Lung (tissue), 12 donors: Measurements from ENCODE around the gene ALPL. TPM values are rescaled to one million over a fixed set of nuclear protein-coding genes. Genes with fewer than 3 reads are reported as not detected.

ENCODE experiments used
- ATAC-seq: fragments of 200-7000 bp; cut with Tn5 transposase; one replicate; pipeline ENCODE4 v1.9.1; 2020; ENCODE audit warnings: moderate number of reproducible peaks; ENCODE audit not compliant: insufficient read depth, low FRiP score
- DNase-seq, 3 donors: peaks; one replicate each; pipeline ENCODE4 v3.0.0-alpha.2; 2013 to 2017
- H3K27ac ChIP-seq, 2 donors: one replicate each; pipeline ENCODE4 v1.5.1; 2013; ENCODE audit warnings: mild to moderate bottlenecking in 2 of 2, moderate library complexity in 2 of 2, control low read depth in 1 of 2, inconsistent platforms in 1 of 2, low read depth in 1 of 2, low read length in 1 of 2
- H3K27me3 ChIP-seq, 3 donors: one replicate each; pipeline ENCODE4 v1.5.1; 2013; ENCODE audit warnings: low read length in 2 of 3; ENCODE audit not compliant: control insufficient read depth in 3 of 3, insufficient read depth in 3 of 3
- H3K36me3 ChIP-seq, 4 donors: one replicate each; pipeline ENCODE4 v1.5.1; 2013; ENCODE audit warnings: low read length in 4 of 4, mild to moderate bottlenecking in 1 of 4, moderate library complexity in 1 of 4; ENCODE audit not compliant: control insufficient read depth in 4 of 4, insufficient read depth in 4 of 4
- H3K4me1 ChIP-seq, 5 donors: one replicate each; pipeline ENCODE4 v1.5.1; 2013; ENCODE audit warnings: low read length in 5 of 5, mild to moderate bottlenecking in 2 of 5, moderate library complexity in 1 of 5; ENCODE audit not compliant: control insufficient read depth in 5 of 5, insufficient read depth in 5 of 5
- H3K4me3 ChIP-seq: one replicate; pipeline ENCODE4 v1.5.1; 2013; ENCODE audit warnings: mild to moderate bottlenecking, control low read depth, moderate library complexity
- H3K9ac ChIP-seq, 2 donors: one replicate each; pipeline ENCODE4 v1.5.1; 2013; ENCODE audit warnings: low read length in 2 of 2, control low read depth in 1 of 2; ENCODE audit not compliant: insufficient read depth in 1 of 2
- H3K9me3 ChIP-seq, 4 donors: one replicate each; pipeline ENCODE4 v1.5.1; 2013; ENCODE audit warnings: low read length in 3 of 4, mild to moderate bottlenecking in 1 of 4, moderate library complexity in 1 of 4; ENCODE audit not compliant: control insufficient read depth in 4 of 4, insufficient read depth in 3 of 4
- WGBS, 2 donors: extraction: QIAGEN DNeasy Blood & Tissue Kit; methylation state at CpG; one replicate each; pipeline ENCODE4 v1.1.7; 2013; 5-methylcytosine and 5-hydroxymethylcytosine counted together
- polyA plus RNA-seq, 2 donors: library from polyadenylated mRNA; stranded (reverse); fragments of 200-250 nt; gene quantifications; one replicate each; pipeline ENCODE4 v1.2.1, GENCODE V29; 2013
- total RNA-seq, 2 donors: library from RNA; depleted of rRNA in 1 of 2; stranded (reverse); fragments of >200 nt in 1 of 2; gene quantifications; one replicate each; pipeline ENCODE4 v1.2.1, GENCODE V29; 2014 to 2021
- TF ChIP-seq, protein P1 (sequence below): IDR thresholded peaks from 2 replicates; pipeline ENCODE4 v1.5.1; 2012; ENCODE audit warnings: mild to moderate bottlenecking; ENCODE audit errors: control extremely low read depth, extremely low read depth
- donor health status: control.
- donor health status: control.
- donor health status: Bipolar disorder and iron deficiency.
- donor health status: healthy.
- donor health status: DM: yes; HTN: yes; CAD: no.

Gene ALPL
- total and polyA plus RNA-seq, 4 donors, result 38.6 to 242 (median 230) TPM

DNA sequence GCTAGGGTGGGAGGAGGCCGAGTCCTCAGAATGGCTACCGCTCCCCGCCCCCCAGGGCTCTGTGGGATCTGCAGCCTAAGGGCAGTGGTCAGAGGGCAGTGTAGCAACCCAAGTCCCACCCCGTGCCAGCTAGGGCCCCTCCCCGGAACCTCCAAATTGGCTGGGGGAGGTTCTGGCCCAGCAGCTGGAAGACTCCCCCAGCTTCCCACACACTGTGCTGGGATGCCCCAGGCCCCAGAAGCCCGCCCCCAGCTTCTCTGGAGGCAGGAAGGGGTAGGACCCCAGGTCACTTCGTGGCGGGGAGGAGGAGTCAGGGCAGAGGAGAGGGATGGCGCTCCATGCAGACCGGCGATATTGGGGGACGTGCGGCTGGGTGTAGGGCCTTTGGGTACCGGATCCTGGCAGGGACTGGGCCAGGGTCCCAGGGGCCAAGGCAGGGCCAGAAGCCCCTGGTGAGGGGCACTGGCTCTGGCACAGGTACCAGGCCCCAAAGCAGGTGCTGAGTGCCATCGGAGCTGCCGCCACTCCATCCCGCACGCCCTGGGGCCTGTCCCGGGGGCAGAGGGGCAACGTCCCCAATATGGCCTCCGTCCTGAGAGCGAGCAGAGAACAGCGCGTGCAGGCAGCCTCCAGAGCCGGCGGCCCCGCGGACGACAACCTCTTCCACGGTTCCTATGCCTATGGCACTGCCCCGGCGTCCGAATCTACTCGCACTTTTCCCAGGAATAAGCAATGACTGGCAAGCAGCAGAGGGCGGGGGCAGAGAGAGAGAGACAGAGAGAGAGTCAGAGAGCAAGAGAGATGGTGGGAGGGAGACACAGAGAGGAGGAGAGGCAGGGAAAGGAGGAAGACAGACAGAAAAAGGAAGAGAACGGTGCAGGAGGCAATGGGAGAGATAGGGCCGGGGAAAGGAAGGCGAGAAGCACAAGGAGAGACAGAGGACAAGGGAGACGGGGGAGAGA, 94.2 kb downstream of the ALPL start:
- H3K9me3 ChIP-seq, result peaks cover 0 to 4% (median 0%) of the 10 kb centered on the region in 4 donors
- TF ChIP-seq, protein P1, sequence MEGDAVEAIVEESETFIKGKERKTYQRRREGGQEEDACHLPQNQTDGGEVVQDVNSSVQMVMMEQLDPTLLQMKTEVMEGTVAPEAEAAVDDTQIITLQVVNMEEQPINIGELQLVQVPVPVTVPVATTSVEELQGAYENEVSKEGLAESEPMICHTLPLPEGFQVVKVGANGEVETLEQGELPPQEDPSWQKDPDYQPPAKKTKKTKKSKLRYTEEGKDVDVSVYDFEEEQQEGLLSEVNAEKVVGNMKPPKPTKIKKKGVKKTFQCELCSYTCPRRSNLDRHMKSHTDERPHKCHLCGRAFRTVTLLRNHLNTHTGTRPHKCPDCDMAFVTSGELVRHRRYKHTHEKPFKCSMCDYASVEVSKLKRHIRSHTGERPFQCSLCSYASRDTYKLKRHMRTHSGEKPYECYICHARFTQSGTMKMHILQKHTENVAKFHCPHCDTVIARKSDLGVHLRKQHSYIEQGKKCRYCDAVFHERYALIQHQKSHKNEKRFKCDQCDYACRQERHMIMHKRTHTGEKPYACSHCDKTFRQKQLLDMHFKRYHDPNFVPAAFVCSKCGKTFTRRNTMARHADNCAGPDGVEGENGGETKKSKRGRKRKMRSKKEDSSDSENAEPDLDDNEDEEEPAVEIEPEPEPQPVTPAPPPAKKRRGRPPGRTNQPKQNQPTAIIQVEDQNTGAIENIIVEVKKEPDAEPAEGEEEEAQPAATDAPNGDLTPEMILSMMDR, result no peak
- no peak for ATAC-seq
- H3K9ac ChIP-seq, result no peak overlapping the region
- 86 to 91% methylated on average over 35 to 39 of the region's 39 CpGs for WGBS, 2 donors
- H3K4me3 ChIP-seq, result no peak overlapping the region
- H3K4me1 ChIP-seq, result peaks cover 0 to 4% (median 0%) of the 10 kb centered on the region in 5 donors
- DNase-seq, result no peak
- H3K27me3 ChIP-seq, result no peaks in the 10 kb centered on the region
- peaks cover 0 to 3% (median 0%) of the 10 kb centered on the region in 4 donors for H3K36me3 ChIP-seq
- no peak overlapping the region for H3K27ac ChIP-seq

DNA sequence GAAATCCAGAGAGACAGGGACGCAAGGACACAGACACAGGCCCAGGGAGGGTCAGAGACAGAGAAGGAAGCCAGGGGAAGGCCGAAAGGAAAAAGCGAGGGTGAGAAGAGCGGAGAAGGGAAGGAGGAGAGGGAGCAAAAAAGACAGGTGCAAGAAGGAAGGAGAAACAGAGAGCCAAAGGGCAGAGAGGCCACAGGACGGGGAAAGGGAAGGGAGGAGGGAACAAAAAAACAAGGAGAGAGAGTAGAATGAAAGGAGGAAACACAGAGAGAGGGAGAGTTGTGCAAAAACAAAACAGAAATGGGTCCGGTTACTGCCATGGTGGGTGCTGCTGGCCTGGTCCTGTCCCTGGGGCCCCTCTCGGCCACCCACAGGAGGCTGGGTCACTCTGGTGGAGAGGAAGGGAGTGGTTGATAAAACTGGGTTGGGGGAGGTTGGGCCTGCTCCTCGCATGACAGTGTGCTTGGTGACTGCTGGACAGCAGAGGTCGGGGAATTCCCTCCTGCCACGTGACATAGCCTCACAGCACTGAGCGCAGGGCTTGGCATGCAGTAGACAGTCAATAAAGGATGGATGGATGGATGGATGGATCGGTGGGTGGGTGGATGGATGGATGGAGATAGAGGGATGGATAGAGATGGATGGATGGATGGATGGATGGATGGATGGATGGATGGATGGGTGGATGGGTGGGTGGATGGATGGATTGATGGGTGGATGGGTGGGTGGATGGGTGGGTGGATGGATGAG, 95.2 kb downstream of the ALPL start:
- Histone ChIP-seq H3K4me3 (no peak overlapping the region), H3K36me3 (peaks cover 0 to 2% (median 0%) of the 10 kb centered on the region in 4 donors), H3K9ac (no peak overlapping the region), H3K4me1 (peaks cover 0 to 4% (median 0%) of the 10 kb centered on the region in 5 donors), H3K27ac (no peak overlapping the region), H3K27me3 (no peaks in the 10 kb centered on the region), H3K9me3 (peaks cover 0 to 4% (median 0%) of the 10 kb centered on the region in 4 donors)
- no peak for DNase-seq
- ATAC-seq, result no peak
- TF ChIP-seq, protein P1, result no peak
- WGBS, 2 donors, result 85 to 88% methylated on average over 12 of the region's 12 CpGs

DNA sequence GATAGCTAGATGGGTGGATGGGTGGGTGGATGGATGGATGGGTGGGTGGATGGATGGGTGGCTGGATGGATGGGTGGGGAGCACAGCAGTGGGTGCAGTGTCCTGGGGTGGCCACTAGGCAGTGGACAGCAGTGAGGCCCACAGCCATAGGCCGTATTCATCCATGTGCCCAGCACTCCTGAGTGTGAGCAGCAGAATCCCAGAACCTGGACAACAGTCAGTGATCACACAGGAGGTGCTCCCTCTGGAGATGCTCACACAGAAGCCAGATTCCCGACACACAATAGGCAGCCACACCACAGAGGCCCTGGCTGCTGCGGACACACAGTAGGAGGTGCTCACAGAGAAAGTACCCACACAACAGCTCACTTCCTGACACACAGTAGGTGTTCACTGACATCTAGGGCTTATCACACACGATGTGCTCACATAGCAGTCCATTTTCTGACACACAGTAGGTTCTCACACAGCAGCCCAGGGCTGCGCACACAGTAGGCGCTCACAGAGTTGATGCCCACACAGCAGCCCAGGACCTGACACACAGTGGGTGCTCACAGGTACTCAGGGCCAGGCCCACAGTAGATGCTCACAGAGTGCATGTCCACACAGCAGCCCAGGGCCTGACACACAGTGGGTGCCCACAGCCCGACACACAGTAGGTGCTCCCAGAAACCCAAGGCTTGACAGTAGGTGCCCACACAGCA, 95.9 kb downstream of the ALPL start:
- H3K27ac ChIP-seq, result no peak overlapping the region
- peaks cover 0 to 4% (median 0%) of the 10 kb centered on the region in 5 donors for H3K4me1 ChIP-seq
- ATAC-seq, result no peak
- WGBS, 2 donors, result 92 to 94% methylated on average over 7 of the region's 7 CpGs
- H3K9ac ChIP-seq, result no peak overlapping the region
- no peaks in the 10 kb centered on the region for H3K27me3 ChIP-seq
- peaks cover 0 to 4% (median 0%) of the 10 kb centered on the region in 4 donors for H3K9me3 ChIP-seq
- TF ChIP-seq, protein P1, result no peak
- no peak for DNase-seq
- no peak overlapping the region for H3K4me3 ChIP-seq
- peaks cover 0 to 2% (median 0%) of the 10 kb centered on the region in 4 donors for H3K36me3 ChIP-seq
